Fibroblast of skin of left biceps (primary cell): Measurements from ENCODE around the gene REP15.
"Not testable (repeated sequence)": the region's sequence is repeated elsewhere in the genome, so short reads cannot be mapped to it uniquely, and the experiment has no call there.

ENCODE experiments used
- DNase-seq, 2 experiments: peaks; one replicate each; pipeline ENCODE4 v3.0.0-alpha.2; 2013; ENCODE audit warnings: low read depth in 2 of 2

REP15 gene, protein sequence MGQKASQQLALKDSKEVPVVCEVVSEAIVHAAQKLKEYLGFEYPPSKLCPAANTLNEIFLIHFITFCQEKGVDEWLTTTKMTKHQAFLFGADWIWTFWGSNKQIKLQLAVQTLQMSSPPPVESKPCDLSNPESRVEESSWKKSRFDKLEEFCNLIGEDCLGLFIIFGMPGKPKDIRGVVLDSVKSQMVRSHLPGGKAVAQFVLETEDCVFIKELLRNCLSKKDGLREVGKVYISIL

DNA sequence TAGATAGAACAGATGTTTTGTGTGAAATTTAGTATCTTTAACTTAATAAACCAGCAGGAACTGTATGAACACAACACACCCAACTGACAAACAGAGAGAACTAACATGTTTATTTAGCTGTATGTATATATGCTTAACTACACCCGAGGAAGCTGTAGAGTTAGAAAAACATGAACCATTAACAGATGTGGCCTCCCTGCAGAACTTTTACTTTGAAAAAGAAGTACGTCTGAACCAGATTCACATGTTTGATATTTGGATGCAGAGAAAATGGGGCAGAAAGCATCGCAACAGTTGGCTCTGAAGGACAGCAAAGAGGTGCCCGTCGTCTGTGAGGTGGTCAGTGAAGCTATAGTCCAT, at the start of gene REP15:
Gene REP15 (plus strand): TSS at position 155 of the 360 bp plus-strand sequence. CDS start 116 bp downstream, at position 271.
- no peak for DNase-seq

DNA sequence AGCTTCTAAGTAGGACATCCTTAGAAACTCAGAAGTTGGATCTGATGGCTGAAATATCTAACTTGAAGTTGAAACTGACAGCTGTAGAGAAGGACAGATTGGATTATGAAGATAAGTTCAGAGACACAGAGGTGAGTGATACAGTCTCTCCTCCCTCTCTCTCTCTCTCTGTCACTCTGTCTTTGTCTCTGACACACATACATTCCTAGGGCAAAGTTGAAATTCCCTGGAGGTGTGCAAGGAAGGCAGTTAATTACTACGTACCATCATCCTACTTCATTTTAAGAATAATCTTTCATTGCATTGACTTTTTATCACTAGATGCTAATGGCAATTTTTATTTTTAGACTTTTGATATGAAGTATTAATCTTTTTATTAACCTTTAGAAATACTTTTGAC, 46.2 kb upstream of the REP15 start:
- no peak for DNase-seq

DNA sequence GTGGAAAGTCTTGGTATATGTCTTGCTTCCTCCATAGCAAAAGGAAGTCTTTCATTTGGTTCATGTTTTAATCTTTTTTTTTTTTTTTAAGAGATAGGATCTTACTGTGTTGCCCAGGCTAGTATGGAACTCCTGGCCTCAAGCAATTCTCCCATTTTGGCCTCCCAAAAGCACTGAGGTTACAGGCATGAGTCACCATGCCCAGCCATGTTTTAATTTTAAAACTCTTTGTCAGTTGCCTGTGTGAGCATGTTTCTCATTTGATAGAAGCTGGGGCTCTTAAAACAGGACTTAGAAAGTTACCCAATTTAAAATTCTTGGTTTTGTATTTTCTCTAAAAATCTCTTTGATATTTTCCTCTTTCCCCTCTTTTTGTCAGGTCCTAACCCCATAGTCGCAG, 45.0 kb upstream of the REP15 start:
- DNase-seq: no peak

DNA sequence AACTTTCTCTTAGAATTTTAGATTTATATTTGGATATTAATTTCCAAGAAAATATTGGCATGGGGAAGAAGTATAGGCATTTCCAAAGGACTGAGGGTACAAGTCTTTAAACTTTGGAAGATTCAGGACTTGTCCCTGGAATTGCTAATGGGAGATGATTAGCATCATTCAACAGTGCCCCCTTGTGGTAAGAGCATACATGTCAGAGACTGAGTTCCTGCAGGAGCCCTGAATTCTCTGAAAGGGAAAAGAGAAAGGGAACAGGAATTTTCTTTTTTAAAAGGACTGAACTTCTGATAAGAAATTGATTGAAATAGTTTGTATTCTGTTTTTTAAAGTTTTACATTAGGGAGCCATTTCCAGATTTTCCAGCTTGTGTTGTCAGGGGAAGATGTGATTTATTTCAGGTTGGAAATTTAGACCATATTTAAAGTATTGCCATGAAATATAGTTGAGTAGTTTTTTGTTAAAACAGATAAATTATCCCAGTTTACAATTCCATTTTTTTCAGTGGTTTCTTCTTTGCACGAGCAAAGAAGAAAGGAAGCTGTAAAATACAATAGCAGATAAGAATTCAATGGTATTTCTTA, 44.0 kb upstream of the REP15 start:
- peak; percentile 48 to 53 for DNase-seq

DNA sequence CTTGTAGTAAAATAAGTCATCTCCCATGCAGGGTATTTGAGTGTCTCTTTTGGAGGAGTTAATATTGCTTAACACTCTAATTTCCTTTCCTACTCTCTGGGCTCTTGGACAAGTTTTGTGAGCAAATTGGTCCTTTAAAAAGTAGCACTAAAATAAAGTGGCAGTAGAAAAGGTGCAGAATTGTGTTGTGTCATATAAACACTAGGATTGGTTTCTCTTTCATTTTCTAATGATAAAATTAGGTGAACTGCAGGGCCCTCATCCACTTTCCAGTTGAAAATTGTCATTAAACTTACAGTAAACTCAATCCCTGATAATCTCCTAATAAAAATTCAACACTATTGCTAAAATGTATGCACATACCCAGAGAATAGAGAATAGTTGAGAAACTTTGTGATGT, 42.6 kb upstream of the REP15 start:
- DNase-seq: no peak

DNA sequence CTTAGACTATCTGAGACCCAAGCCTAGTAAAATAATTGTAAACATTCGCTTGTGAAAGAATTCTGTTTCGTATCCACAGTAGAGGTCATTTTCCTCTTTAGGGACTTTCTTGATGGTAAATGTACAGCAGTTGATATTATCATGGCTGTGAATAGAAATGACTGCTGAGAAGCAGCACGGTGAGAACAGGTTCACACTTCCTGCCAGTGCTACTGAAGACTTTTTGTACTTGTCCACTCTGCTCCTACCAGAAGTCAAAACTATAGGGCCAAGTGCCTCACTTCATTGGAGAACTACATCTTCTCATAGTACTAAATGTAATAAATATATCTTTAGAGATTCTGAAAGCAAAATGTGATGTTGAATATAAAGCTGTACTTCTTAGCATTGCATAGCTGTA, 40.8 kb upstream of the REP15 start:
- DNase-seq: not testable (repeated sequence)

DNA sequence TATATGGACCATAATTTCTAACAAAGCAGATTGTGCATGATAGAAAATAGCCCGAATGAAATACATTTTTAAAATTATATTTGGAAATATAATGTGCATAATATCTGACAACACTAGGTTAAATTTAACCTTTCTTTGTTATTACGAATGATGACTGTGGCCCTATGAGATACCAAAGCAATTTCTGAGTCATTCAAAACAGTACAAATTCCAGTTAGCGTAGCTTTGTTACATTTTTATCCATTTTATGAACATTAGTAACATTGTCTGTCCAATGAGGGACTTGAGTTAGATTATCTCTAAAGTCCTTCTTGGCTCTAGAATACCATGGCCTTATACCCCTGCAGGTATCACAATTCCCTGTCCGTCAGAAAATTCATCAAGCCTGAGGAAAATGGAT, 39.0 kb upstream of the REP15 start:
- DNase-seq: no peak

DNA sequence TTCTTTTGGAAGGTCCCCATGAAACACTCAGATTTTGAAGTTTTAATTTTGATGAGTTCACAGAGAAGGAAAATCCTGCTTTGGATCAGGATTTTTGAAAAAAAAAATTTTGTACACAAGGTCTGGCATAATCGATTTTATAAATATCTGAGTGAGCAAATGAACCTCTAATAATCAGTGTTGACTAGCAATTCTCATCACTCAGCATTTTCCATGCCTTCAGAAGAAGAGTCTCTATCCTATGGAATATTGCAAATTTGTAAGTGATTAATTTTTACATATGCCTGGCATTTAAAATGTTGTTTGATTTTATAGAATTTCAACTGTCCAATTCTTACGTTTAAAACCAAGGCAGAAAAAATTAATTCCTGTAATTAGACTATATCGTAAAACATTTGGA, 30.5 kb upstream of the REP15 start:
- no peak for DNase-seq

DNA sequence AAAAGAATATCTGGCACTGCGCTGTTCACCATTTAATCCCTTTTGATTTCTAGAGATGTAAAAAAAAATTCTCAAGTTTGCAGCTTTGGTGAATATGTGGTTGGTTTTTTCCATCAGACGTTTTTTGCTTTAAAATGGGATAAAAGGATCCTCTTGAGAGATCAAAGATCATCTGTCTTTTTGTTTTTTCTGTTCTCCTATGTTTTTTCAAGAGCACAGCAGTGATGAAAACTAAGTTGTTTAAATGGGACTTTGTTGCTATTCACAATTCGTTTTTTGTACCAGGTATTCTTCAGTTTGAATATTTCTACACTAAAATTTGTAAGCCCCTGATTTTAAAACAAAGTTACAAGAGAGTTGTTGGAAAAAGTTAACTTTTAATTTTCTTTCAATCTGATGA, 29.7 kb upstream of the REP15 start:
- no peak for DNase-seq

DNA sequence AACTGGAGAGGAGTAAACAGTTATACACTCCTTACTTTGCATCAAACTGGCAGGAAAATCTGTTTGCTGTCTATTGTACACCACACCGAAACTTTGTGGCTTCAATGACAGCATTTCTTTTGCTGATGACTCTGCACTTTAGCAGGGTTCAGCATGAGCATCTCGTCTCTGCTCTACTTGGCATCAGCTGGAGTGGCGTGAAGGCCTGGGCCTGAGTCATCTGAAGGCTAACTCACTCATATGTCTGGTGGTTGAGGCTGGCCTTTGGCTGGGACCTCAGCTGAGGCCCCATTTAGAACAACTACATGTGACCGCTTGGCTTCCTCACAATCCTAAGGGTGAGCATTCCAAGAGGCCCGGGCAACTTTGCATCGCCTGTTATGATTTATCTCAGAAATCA, 28.7 kb upstream of the REP15 start:
- DNase-seq: no peak

DNA sequence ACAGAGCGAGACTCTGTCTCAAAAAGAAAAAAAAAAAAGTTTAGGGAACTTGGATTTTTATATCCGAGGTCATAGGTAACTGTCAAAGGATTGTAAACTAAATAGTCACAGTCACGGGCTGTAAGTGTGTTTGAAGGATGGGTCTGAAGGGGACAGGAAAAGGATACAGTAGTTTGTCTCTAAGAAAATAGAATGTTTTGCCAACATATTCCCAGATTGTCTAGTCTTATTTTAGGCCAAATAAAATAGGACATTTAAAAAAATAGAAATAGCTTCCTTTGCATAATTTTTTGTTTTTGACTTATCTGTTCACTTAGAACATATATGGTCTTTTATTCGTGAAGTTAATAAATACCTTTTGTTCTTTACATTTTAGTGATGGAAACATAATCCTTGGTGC, 24.2 kb upstream of the REP15 start:
- DNase-seq: no peak

DNA sequence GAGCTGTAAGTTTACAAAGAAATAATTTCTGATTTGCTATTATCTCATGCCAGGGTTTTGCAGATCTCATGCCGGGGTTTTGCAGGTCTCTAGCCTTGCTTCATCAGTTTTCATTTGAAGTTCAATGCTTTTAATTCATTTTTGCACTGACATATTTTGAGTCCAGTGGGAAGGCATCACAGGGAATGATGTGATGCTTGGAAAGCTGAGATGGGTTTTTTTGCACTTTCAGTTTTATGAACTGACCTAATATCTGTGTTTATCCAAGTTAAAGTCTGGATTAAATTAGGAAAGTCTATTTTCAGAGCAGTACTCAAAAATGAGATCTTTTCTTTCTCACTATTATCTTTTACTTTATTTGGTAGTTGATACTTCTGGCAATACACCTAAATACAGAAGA, 23.6 kb upstream of the REP15 start:
- DNase-seq: no peak

DNA sequence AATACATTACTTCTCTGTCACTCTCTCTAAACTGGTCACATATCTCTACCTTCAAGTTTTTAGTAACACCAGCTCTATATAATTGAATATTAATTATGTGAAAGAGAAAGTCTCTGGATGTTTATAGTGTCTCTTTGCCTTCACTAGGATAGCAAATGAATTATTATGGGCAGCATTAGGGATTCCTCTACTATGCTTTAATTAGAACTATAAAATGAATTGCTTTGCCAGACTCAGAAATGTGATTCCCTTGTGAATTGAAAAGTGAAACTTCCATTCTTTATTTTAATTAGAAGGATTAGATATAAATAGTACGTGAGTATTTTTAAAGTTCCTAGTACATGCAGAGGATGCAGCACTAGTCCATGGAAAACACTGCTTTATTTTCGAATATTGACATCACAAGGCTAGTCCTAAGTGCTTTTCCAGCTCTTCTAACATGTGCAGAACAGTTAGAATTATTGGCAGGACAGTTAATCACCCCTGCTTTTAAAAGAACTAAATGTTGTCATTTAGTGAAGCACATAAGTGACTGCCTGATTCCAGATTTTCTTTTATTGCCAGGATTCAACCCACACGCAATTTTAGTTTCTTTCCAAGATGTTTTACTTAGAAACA, 23.0 kb upstream of the REP15 start:
- no peak for DNase-seq

DNA sequence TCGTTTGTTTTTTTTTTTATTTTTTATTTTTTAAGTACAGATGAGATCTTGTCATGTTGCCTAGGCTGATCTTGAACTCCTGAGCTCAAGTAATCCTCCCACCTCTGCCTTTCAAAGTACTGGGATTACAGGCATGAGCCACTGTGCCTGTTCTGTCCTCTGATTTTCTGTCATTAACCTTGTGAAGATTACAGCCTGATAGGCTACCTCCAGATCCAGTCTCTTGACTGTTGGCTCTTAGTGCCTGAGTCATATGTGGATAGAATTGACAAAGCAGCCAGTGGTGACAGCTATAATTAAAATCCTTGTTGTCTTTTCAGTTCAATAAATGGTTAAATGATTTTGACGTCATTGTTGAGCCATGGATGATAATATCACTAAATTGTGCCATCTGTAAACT, 21.3 kb upstream of the REP15 start:
- no peak for DNase-seq

DNA sequence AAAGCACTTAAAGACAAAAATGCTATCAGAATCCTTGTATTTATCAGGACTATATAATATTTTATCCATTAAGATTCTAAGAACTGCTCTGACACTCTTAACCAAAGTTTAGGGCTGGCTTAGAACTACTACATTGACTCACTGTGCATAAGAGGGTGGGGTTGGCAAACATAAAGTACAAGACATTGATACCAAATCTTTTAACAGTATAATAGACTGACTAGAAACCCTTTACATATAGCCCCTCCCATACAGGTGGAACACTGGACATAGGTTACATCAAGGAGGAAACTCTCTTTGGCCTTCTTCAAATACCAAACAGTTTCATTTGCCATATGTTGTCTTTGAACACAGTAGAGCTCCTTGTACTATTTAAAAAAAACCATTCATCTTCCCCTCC, 15.6 kb upstream of the REP15 start:
- no peak for DNase-seq

DNA sequence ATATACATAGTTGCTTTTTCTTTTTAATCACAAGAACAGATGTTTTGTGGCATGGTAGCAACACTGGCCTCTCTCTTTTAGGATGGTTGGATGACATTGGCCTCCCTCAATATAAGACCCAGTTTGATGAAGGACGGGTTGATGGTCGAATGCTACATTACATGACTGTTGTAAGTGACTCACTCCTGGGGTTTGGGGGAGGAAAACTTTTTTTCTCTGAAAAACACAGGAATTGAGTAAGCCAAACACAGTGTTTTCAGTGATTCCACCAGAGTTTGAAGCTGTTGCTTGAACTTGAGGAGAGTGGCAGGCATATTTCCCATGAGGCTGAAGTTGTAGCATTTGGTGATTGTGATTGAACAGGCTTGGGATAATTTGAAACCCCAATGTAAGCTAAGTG, 13.7 kb upstream of the REP15 start:
- DNase-seq: no peak

DNA sequence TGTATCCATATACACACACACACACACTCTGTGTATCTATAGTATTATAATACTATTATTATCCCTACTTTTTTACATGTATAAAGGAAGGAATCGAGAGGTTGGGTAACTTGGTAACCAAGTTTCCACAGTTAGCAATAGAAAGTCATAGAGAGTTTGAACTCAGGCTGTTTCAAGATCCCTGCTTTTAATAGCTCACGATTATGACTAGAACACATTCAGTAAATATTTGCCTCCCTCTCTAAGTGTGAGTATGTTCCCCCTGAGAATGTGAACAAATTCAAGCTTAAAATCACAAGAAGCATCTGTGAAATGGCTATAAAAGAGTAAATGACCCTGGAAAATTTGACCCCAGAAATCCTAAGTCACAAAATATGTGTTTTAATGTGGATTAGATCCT, 11.0 kb upstream of the REP15 start:
- no peak for DNase-seq

DNA sequence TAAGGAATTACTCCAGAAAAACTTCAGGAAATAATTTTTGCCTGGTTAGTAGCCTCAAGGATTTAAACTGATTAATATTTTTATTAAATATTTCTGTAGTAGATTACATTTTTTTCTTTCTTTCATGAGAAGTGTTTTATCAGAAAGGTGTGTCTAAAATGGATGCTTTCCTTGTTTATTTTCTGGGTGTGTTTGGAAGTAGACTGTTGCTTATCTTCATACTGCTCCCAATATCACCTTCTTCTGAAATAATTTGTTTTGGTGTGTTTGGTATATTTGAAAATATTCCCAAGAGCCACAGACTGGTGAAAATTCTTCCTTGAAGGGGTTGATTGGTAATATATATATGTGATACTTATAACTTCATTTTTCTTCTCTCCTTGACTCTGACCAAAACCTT, 10.1 kb upstream of the REP15 start:
- DNase-seq: no peak

DNA sequence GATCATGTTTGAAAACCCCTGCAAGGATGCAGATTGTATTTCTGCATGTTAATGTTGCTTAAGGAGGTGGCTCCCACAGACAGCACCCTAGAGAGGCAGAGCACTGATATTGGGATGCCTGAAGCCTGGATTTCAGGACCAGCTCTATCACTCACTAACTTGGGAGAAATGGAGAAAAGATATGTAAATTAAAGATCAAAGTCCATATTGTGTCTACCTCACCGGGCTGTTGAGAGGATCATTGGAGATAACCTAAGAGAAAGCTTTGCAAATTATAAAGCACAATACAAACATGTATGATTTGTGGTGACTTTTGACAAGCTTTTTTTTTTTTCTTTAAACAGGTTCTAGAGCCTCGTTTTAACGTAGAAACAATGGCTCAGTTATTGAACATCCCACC, 7.6 kb upstream of the REP15 start:
- no peak for DNase-seq

DNA sequence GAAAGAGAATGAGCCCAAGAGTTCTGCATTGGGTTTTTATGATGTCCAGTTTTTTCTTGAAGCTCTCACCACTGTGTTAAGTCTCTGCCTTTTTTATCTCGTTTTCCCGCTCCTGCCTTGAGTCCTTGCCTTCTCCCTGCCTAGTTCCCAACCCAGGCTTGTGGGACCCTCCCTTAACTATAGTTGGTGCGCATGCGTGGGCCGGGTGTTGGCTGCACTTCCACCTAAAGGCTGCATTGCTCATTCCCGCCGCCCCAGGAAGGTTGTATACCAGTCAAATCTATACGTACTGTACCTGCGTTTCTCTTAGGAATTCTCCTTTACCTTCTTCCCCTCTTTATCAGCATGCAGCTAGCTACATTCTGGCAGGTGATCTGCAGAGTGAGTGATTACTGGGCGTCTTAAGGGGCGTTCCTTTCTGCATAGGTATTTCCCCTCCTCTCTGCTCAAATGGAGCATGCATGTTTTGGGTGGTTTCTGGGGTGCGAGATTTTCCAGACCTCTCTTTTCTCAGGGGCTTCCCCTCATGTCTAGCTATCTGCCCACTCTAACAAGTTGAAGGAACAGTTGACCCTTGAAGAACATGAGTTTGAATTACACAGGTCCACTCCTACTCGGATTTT, 6.6 kb upstream of the REP15 start:
- no peak for DNase-seq

DNA sequence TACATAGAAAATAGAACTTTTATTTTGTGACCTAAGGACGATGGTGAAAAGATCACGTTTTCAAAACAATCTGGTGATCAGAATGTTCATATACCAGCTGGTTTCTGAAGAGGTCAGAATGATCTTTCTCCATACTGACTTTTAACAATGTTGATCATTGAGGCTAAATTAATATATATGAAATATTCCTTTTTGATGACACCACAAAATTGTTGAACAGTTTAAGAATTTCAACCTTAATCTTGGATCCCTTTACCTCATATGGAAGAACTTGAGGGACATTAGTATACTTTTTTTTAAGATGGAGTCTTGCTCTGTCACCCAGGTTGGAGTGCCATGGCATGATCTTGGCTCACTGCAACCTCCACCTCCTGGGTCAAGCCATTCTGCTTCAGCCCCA, 2.8 kb upstream of the REP15 start:
- DNase-seq: no peak

DNA sequence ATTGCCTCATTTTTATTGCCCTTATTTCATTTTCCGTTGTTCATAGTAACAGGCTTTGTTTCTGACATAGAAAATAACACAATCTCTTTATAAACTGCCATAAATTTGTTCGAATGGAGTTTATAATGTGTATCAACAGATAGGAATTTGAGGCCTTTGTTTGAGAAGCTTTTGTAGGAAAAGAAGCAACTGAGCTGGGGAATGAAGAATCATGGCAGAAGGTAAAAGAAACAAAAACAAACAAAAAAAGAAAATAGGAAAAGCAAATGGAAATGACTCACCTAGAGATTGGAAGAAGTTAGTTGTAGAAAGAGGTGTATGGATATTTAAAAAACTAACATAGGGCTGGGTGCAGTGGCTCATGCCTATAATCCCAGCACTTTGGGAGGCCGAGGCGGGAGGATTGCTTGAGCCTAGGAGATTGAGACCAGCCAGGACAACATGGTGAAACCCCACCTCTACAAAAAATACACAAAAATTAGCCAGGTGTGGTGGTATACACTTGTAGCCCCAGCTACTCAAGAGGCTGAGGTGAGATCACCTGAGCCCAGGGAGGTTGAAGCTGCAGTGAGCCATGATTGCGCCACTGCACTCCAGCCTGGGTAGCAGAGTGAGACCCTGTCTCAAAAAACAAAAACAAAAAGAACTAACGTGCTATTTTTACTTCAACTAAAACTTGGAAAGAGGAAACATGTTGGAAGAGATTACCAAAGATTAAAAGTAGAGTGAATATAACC, 523 bp upstream of the REP15 start:
- DNase-seq: no peak
